CD4-positive, alpha-beta T cell treated with Interleukin-12 subunit alpha and Interleukin-12 subunit beta, for 1 hour (primary cell): ENCODE results near the gene DCBLD1.
A peak's percentile ranks its signal among the peaks of the same experiment; 100 is the strongest.

ENCODE experiments used
- DNase-seq: peaks from one replicate; pipeline ENCODE4 v3.0.0-alpha.2; 2020

Gene DCBLD1

DNA sequence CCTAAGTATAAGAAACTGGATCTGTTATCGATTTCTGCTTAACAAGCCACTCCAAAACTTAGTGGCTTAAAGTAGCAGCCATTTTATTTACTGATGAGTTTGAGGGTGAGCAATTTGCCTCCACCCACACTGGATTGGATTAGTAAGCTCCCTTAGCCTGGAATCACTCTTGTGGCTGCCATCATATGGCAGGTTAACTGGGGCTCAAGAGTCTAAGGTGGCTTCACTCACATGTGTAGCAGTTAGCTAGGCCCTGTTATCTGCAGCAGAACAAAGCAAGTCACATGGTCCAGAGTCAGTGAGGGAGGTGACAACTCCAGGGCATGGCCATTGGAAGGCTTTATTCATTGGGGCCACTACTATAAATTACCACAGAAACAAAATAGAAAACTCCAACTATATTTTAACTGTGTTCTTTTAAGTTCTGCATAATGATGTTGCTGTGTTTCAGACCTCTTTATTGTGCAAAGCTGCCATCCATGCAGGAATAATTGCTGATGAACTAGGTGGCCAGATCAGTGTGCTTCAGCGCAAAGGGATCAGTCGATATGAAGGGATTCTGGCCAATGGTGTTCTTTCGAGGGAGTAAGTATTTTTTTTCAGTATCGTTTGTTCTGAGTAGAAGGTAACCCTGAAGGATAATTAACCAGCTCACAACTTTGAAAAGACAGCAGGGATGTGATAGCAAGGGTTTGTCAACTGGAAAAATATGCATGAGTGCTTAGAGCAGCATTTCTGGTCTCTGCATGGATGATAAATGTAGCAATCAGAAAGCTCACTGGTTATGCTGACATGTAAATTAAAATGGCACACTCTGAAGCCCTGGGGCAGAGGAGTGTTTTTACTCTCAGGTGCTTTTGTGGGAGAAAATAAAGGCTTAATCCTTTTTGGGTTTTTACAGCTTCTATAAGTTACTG lies 49.6 kb downstream of the DCBLD1 start:
- DNase-seq, result no peak

DNA sequence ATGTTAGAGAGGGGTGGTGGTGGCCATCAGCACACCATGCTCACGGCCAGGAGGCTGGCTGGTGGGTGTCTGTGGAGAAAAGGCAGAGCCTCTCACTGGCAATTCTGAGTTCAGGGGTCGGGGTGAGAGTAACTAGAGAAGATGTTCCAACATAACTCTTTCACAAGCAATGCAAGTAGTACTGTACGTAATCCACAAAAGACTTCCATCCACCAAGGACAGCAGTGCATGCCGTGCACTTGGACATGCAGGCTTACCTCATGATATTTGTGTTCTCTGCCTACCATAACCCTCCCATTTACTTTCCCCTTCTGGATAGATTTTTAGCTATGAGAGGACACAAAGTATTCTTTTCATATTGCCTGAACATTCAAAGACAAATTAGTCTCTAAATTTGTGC lies 51.3 kb downstream of the DCBLD1 start:
- no peak for DNase-seq

DNA sequence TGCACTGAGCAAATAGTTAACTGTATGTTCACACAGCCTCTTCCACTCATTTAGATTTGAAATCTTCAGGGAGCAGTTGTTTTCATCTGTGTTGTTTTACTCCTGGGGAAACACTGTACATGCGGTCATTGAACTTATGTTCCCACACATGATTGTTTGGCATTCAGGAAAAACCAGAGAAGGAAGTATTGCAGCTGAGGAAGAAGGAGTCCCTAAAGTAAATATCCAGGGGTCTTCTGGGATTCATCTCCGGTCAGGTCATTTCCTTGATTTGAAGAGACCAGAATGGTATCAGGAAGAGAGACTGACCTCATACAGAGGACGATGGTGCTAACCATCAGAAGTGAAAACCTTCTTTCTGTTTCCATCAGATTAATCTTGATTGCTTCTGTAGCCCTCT lies 52.5 kb downstream of the DCBLD1 start:
- no peak for DNase-seq

DNA sequence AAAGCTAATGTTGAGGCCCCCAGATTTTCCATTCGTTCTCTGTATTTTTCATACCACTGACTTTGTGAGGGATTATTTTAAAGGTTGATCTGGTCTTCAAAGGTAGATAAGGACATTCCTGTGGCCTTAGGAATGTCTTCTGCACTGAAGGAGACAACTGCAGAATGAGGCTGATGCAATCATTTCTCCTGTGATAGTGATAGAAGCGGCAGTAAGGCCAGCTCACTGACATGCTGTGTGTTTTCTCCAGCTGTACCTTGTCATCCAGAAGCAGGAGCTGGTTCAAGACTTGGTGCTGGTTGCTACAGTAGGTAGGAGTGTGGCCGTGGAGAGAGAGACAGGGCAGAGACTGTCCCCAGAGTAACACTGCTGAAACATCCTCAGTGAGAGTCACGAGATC lies 53.8 kb downstream of the DCBLD1 start:
- no peak for DNase-seq

DNA sequence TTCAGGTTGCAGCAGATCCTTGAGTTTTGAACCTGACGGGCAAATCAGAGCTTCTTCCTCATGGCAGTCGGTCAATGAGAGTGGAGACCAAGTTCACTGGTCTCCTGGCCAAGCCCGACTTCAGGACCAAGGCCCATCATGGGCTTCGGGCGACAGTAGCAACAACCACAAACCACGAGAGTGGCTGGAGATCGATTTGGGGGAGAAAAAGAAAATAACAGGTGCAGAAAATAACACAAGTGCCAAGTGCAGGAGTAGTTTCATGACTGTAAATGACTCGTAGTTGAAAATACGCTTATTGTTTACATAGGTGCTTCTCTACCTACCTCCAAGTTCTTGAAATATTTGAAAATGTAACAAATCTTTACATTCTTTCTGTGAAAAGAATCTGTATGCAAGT lies 56.1 kb downstream of the DCBLD1 start:
- no peak for DNase-seq

DNA sequence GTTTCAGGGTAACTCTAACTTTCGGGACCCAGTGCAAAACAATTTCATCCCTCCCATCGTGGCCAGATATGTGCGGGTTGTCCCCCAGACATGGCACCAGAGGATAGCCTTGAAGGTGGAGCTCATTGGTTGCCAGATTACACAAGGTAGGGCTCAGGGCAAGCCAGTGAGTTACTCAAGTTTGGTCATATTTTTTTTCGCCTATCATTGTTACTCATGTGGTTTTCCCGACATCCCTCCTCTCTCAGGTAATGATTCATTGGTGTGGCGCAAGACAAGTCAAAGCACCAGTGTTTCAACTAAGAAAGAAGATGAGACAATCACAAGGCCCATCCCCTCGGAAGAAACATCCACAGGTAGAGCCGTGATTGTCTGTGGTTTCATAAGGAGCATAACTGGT lies 58.2 kb downstream of the DCBLD1 start:
- no peak for DNase-seq

DNA sequence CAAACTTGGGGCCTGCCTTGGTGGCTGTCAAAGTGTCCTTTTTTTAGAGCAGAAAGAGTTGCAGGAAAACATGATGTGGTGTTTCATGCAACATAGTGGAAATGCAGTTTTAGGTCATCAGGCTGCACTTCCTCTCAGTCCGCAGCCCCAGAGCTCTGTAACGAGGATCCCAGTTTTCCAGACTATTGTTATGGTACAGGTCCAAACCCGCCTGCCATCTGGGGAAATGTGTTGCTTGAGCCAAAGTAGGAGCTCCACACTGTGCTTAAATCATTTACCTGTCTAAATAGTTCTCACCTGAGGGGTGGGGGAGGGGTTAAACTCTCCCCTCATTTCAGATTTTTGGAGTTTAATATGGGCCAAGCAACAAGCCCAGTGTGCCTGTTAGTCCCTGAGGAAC lies 60.0 kb downstream of the DCBLD1 start:
- DNase-seq, result no peak

DNA sequence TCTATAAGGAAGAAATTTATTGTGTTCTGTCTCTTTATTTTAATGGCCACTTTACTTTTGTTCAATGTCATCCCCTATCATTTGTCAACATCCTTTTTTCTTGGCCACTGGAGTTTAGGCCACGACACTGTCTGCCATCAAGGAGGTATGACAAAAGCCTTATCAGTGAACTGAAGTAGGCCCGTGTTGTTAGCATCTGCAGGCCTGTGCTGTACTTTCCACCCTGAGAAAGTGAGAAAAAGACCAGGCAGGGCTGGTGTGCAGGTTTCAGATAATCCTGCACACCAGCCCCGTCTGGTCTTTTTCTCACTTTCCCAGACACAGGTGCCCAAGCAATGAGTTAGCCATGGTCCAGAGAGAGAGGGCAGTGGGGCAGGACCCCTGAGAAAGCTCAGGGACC lies 62.2 kb downstream of the DCBLD1 start:
- DNase-seq, result no peak

DNA sequence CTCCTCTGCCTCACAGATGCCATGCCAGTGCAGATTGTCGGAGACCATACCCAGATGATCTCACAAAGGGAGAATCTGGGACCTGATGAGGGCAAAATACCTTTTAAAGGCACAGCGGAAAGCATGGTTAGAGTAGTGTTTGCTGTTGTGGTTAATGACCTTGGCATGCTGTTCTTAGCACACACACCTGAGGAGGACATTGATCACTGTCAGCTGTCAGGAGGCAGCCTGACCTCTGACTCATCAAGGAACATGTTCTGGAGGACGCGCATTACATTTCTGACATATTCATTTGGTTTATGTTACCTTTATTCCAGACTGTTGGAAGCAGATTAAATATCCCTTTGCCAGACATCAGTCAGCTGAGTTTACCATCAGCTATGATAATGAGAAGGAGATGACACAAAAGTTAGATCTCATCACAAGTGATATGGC lies 62.7 kb downstream of the DCBLD1 start:
- no peak for DNase-seq

DNA sequence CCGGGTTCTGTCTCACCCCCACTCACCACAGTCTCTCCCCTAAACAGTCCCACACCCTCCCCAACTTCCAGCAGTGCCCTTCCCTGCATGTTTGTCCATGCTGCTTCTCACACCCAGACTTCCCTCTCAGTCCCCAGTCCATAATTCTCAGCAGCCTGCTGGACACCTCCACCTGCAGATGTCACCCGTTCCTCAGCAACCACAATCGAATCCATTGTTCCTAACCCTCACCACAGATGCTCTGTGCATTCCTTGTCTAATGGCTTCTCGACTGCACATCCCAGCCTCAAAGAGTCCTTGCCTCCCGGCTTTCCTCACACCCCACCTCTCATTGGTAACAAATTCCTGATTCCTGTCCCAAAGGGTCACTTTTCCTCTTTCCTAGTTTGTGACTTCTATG lies 64.2 kb downstream of the DCBLD1 start:
- DNase-seq, result no peak

DNA sequence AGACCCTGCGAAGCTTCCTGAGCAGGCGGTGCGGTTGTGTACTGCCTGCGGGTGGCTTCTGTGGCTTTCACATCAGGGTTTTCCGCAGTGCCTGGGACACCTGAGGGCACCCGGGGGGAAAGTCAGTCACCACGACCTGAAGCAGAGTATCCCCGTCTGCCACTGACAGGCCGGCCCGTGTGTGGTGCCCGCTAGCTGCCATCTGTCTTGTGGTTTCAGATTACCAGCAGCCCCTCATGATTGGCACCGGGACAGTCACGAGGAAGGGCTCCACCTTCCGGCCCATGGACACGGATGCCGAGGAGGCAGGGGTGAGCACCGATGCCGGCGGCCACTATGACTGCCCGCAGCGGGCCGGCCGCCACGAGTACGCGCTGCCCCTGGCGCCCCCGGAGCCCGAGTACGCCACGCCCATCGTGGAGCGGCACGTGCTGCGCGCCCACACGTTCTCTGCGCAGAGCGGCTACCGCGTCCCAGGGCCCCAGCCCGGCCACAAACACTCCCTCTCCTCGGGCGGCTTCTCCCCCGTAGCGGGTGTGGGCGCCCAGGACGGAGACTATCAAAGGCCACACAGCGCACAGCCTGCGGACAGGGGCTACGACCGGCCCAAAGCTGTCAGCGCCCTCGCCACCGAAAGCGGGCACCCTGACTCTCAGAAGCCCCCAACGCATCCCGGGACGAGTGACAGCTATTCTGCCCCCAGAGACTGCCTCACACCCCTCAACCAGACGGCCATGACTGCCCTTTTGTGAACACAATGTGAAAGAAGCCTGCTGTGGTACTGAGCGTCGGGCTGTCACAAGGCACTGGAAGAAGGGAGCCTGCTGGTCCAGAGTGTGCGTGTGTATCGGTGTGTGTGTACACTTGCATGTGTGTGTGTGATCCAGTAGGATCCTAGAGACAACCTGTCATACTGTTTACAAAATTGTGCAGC lies 65.5 kb downstream of the DCBLD1 start:
- DNase-seq, result peak; percentile 61

DNA sequence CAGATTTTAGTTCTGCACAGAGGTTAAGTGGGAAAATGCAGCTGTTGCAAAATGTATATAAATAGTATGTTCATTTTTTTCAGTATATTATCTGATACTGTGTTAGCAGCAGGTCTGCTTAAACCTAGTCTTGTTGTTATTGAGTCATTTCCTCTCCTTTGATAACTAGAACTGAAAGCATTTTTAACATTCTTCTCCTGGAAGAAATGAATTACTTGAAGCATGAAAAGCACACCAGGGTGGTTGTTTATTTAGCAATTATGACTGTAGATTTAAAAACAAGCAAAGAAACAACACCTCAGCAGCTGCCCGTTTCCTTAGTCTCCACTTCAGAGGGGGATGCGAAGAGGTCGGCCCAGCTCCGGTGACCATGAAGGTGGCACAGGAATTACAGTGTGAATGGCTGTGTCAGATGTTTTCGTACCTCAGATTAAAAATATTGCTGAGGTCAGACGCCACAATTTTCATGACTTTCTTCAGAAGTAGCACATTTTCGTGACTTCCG lies 66.4 kb downstream of the DCBLD1 start:
- DNase-seq, result peak; percentile 42

DNA sequence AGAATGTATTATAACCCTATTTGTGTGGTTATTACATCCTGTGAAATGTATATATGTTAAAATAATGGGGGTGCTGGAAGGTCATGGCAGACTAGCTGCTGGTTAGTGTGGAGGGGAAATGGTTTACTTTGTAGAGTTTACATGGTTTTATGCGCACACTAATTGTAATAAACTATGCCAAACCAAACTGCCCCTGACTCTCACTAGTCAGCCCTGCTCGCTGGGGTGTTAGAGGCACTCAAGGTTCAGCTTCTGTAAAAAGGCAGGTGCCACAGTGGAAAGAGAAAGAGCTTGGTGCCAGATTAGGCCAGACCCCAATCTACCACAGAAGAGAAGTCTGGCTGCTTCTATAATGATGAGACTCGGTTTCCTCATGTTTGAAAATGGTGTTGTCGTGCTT lies 67.1 kb downstream of the DCBLD1 start:
- DNase-seq, result peak; percentile 39

DNA sequence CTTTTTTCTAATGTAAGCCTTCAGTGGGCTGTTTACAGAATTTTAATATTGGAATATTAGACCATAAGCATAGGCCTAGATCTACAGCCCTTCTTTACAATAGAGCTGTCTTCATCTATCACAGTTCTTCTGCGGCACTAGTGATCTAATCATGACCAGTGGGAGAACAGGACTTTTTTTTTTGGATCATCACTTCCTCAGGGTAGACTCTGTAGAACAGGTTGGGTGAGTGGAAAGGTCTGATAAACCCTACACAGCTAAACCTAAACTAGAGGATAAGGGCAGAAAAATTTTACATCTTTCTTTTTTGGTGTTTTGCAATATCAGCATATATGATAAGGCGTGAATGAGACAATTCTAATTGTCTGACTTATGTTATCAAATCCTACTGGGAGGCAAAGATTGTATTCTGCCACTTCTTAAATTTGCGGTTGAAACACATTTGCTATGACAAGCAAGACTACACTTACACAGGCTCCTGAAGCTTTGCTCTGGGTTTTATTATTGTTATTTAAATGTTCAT lies 67.7 kb downstream of the DCBLD1 start:
- DNase-seq, result no peak

DNA sequence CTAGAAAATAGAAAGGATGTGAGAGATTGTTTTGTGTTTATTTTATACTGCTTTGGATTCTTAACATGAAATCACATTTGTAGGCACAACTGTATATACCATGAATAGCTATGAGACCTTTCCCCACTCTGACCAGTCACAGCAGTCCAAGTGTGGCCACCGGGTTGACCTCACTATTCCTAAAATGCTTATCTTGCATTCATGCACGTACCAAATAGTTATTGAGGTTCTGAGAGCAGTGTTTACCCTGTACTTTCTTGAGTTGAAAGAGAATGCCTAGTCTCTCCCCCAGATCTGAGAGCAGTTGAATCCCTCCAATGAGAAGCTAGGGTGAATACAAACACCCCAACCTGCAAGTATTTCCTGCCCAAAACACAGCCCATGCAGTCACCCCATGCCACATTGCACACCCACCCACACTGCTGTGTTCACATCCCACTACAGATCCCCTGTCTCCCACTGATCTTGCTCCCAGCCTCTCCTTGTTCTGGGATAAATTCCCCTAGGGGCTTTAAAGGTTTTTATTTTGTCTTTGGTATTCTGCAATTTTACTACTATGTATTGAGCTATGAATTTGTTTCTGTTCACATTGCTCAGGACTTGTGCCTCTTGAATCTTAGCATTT lies 68.3 kb downstream of the DCBLD1 start:
- no peak for DNase-seq

DNA sequence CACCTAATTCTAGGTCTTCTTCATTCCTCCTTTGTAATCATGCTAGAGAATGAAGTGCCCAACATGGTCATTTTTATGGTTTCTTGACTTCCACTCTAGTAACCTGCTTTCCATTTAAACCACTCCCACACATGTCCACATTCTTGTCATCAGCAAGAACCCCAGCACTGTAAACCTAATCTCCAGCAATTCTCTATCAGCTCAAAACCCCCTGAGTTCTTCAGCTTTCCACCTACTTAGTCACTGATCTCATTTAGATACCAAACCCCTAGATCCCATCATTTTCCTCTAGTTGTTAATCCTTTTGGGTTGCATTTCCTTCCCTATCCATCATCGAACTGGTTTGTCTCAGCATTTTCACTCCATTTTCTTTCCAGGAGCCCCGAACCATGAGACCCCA lies 70.1 kb downstream of the DCBLD1 start:
- no peak for DNase-seq

DNA sequence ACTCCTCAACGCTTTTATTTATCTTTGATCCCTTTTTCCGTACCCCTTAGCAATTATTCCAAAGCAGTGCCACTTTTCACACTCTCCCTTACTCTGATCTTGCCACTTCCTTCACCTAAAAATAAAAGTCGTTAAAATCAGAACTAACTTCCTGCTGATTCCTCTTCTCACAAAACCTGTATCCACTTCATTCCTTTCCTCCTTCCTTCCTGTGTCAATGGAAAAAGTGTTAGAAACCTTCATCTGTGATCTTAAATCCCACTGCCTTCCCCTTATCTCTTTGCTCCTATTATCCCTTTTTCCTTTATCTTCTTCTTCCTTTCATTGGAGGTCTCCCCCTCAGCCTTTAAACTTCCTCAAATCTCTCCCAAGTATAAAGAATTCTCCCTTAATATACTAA lies 70.7 kb downstream of the DCBLD1 start:
- no peak for DNase-seq

DNA sequence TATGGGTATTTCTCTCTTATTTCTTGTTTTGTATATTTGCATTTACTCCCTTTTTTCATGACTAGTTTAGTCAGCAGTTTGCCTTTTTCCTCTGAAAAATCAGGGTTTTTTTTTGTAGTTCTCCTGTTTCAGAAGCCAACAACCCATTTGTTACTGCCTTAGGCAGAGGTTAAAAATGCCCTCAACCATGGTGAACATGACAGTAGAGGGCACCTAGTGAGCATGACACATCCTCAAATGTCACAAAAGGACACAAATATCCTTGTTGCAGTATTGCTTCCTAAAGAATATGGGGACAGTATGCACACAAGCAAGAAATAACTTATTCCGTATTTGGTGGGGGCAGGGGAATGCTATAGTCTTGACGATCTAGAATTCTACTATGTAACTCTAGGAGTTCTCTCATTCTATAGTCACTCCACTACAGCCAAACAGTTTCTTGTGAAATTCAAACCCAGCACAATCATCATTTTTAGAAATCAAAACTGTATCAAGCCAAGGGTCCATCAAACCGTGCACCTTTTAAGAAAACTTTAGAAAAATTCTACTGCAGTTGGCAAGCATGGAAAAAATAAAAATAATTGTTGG lies 72.9 kb downstream of the DCBLD1 start:
- DNase-seq, result no peak

DNA sequence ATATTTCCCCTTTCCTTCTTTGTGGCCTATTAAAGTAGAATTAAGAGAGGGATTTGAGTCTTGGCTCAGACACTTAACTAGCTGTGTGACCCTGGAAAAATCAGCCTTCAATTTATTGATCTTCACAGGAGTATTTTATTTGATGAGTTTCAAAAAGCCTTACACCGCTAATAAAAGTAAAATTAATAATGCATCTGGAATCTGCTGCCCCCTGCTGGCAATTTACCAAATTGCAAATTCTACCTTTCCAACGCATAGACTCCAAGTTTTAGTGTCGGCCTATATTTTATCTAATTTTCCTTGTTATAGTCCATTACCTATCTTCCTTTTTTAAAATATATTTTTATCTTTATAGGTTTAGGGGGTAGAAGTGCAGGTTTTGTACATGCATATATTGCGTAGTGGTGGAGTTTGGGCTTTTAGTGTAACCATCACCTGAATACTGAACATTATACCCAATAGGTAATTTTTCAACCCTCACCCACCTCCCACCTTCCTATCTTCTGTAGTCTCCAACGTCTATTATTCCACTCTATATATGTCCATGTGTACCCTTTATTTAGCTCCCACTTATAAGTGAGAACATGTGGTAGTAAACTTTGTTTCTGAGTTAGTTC lies 73.5 kb downstream of the DCBLD1 start:
- peak; percentile 69 for DNase-seq

DNA sequence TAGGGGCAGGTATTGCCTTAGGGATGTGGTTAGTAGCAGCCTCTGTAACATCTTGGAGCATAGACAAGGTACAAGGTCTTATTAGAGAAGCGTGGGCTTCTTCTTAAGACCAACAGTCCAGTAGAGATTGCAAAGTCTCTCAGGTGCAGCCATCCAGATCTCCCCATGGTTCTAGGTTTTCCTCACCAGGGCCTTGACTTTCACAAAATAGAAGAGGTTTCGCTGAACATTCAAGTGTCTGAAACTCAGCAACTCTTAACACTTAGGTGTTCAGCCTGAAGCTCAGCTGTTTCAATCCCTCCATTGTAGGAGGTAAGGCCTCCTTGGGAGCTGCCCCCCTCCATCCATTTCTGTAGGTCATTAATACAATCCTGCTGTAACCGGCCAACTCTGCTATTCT lies 75.5 kb downstream of the DCBLD1 start:
- no peak for DNase-seq

DNA sequence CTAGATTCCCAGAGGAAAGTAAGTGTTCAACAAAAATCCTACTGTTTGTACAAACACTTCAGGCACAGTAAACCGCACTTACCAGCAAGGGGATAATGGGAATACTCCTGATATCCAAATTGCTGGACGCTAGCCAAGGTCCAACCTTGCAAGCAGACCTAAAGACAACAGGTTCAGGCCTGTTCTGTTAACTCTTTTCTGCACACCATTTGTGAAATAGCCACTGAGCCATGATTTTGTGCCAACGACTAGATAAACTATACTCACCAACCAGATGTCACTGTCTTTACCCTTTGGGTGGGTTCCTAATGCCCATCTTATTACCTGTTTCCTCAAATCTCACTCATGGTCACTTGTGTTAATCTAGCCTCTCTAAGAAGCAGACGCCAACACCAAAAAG lies 76.3 kb downstream of the DCBLD1 start:
- DNase-seq, result no peak

DNA sequence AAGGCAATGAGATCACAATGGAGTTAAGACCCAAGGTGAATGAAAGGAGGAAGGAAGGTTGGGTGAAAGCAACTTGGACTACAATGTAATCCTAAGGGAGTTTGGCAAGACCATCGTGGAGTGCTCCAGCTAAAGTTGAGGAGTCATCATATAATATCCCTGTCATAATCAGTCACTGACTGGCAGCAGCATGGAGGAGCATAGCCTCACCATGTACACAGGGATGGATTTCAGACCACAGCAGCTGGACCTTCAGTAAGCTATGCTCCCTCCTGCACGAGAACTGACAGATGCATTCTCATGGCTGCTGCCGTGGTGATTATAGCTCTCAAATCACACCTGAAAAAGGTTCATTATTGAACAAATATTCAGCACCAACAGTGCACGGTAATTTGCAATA lies 76.8 kb downstream of the DCBLD1 start:
- DNase-seq, result no peak
